OCI-LY7 (cell line): Measurements from ENCODE around the gene KXD1. TPM values are rescaled to one million over a fixed set of nuclear protein-coding genes. Genes with fewer than 3 reads are reported as not detected.
"Not testable (repeated sequence)": the region's sequence is repeated elsewhere in the genome, so short reads cannot be mapped to it uniquely, and the experiment has no call there.

ENCODE experiments used
- BruUV-seq: library from RNA; stranded (reverse); fragments of 400-500 nt; replicated peaks from 2 replicates; lab custom pipeline; 2021; lab: Mats Ljungman, UMichigan
- CTCF ChIA-PET: fragments of 300-600 bp; sonication (Branson Sonifier 250); formaldehyde crosslinking; loops from one replicate; lab custom pipeline; 2022; ENCODE audit warnings: antibody characterized with exemption; ENCODE audit not compliant: unreplicated experiment; lab: Charles Lee
- POLR2A ChIA-PET: fragments of 300-600 bp; sonication (Branson Sonifier 250); formaldehyde crosslinking; loops from one replicate; lab custom pipeline; 2022; ENCODE audit warnings: antibody characterized with exemption; lab: Charles Lee
- DNase-seq: peaks from one replicate; pipeline ENCODE4 v3.0.0-alpha.2; 2015; ENCODE audit warnings: low spot score
- H2AFZ ChIP-seq: fragments of 200-600 bp; sonication (generic), shearing (Covaris generic); 2 replicates; pipeline ENCODE4 v1.6.1; 2014; ENCODE audit warnings: mild to moderate bottlenecking, antibody characterized with exemption, low read length, moderate library complexity
- H3K27ac ChIP-seq: fragments of 200-600 bp; sonication (generic); 2 replicates; pipeline ENCODE4 v1.5.1; 2014; ENCODE audit warnings: mixed run types, low read depth, mild to moderate bottlenecking, moderate library complexity, low read length, inconsistent platforms; ENCODE audit not compliant: poor library complexity, severe bottlenecking
- H3K36me3 ChIP-seq: fragments of 200-600 bp; sonication (generic); 2 replicates; pipeline ENCODE4 v1.6.1; 2014; ENCODE audit warnings: mild to moderate bottlenecking, antibody characterized with exemption, low read length, moderate library complexity, mixed read lengths; ENCODE audit not compliant: insufficient read depth
- H3K4me1 ChIP-seq: fragments of 200-600 bp; sonication (generic); 2 replicates; pipeline ENCODE4 v1.5.1; 2014; ENCODE audit warnings: mild to moderate bottlenecking, low read length; ENCODE audit not compliant: insufficient read depth, poor library complexity, severe bottlenecking
- H3K4me2 ChIP-seq: fragments of 200-600 bp; sonication (generic); 2 replicates; pipeline ENCODE4 v1.6.1; 2014; ENCODE audit warnings: mild to moderate bottlenecking, low read length
- H3K4me3 ChIP-seq: fragments of 200-600 bp; sonication (generic); 2 replicates; pipeline ENCODE4 v1.5.1; 2014; ENCODE audit warnings: mild to moderate bottlenecking, low read depth, low read length; ENCODE audit not compliant: poor library complexity, severe bottlenecking
- H3K79me2 ChIP-seq: fragments of 200-600 bp; sonication (generic); 2 replicates; pipeline ENCODE4 v1.6.1; 2016; ENCODE audit warnings: low read depth, mild to moderate bottlenecking, low read length, moderate library complexity, mixed read lengths; ENCODE audit not compliant: insufficient read depth
- H3K9me2 ChIP-seq: fragments of 200-600 bp; sonication (generic); 2 replicates; pipeline ENCODE4 v1.6.1; 2016; ENCODE audit warnings: mild to moderate bottlenecking, low read length, mixed read lengths; ENCODE audit not compliant: insufficient read depth
- H3K9me3 ChIP-seq: fragments of 200-600 bp; sonication (generic); 2 replicates; pipeline ENCODE4 v1.6.1; 2014; ENCODE audit warnings: mild to moderate bottlenecking, mixed run types, low read length, mixed read lengths
- H4K20me1 ChIP-seq: fragments of 200-600 bp; sonication (generic); 2 replicates; pipeline ENCODE4 v1.6.1; 2014; ENCODE audit warnings: mild to moderate bottlenecking, antibody characterized with exemption, low read length, moderate library complexity, mixed read lengths; ENCODE audit not compliant: insufficient read depth
- EZH2phosphoT487 ChIP-seq: fragments of 200-600 bp; sonication (generic); IDR thresholded peaks from 2 replicates; pipeline ENCODE4 v1.6.1; 2018; ENCODE audit warnings: low read depth, borderline replicate concordance, mild to moderate bottlenecking, mixed run types, antibody characterized with exemption, low read length, moderate library complexity, mixed read lengths
- intact Hi-C: fragments of 100-400 bp; cut with micrococcal nuclease; formaldehyde crosslinking; loops from one replicate; pipeline ENCODE4 v1.10.0; 2022; ENCODE audit not compliant: unreplicated experiment
- total RNA-seq, 2 experiments: library from RNA; depleted of rRNA in 1 of 2; stranded (reverse); fragments of >200 nt in 1 of 2; shearing (Covaris generic) in 1 of 2; gene quantifications; 2 replicates each; pipeline ENCODE4 v1.2.3, GENCODE V29; 2014 to 2022
- TF ChIP-seq, protein P1 (sequence below): fragments of 200-600 bp; sonication (generic); conservative IDR thresholded peaks from 2 replicates; pipeline ENCODE4 v1.5.1; 2014; ENCODE audit warnings: mild to moderate bottlenecking, antibody characterized with exemption, low read length, moderate library complexity, mixed read lengths

The KXD1 gene
- total RNA-seq, 2 experiments from 2014 or later: 96.7 to 99.8 TPM

DNA sequence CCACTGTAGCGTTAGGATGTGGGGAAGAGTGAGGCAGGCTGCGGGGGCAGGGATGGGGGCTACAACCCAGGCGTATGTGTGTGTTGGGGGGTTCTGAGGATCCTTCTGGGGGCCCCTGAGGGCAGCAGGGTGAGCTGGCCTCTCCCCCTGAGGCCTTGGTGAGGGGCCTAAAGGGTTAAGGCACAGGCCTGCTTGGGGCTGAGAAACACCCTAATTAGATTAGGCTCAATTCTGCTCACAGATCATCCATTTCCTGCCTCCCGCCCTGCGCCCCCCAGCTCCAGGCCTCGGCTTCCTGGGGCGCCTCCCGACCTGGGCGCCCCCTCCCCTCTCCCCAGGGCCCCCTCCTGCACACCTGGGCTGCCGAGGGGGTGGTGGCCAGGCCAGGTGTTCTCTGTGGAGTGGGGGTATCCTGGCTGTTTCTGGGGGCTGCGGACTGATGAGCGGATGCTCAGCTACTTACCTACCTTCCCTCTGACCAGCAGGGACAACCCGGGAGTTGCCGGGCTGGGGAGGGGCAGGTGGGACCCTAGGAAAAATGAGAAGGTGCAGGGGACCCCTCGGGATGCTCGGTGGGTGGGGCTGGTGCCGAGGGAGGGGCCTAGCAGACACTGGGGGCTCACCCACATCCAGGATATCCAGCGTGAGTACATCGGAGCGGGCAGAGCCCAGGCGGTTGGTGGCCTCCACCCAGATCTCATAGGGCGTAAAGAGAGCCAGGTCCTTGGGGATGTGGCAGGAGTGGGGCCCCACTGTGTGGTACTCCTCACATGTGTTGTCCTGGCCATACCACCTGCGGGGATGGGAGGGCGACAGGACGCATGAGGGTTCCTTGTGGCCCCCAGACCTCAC is 40.4 kb downstream of the KXD1 start:
- no peaks in the 10 kb centered on the region for H3K79me2 ChIP-seq
- H3K4me3 ChIP-seq: no peak overlapping the region
- H2AFZ ChIP-seq: no peak overlapping the region
- no peak overlapping the region for H3K27ac ChIP-seq
- no peaks in the 10 kb centered on the region for H3K36me3 ChIP-seq
- H3K9me3 ChIP-seq: no peaks in the 10 kb centered on the region
- no peaks in the 10 kb centered on the region for H4K20me1 ChIP-seq
- BruUV-seq: no TSS peak
- intact Hi-C loops: no loop called here
- H3K4me2 ChIP-seq: no peak overlapping the region
- no peaks in the 10 kb centered on the region for H3K9me2 ChIP-seq
- no peak for TF ChIP-seq EZH2phosphoT487
- TF ChIP-seq, protein P1, sequence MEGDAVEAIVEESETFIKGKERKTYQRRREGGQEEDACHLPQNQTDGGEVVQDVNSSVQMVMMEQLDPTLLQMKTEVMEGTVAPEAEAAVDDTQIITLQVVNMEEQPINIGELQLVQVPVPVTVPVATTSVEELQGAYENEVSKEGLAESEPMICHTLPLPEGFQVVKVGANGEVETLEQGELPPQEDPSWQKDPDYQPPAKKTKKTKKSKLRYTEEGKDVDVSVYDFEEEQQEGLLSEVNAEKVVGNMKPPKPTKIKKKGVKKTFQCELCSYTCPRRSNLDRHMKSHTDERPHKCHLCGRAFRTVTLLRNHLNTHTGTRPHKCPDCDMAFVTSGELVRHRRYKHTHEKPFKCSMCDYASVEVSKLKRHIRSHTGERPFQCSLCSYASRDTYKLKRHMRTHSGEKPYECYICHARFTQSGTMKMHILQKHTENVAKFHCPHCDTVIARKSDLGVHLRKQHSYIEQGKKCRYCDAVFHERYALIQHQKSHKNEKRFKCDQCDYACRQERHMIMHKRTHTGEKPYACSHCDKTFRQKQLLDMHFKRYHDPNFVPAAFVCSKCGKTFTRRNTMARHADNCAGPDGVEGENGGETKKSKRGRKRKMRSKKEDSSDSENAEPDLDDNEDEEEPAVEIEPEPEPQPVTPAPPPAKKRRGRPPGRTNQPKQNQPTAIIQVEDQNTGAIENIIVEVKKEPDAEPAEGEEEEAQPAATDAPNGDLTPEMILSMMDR: no peak
- ChIA-PET POLR2A (no interaction called here), CTCF (interaction anchor here (0.6 kb wide), 1 partner anchor 39 kb away, joined by 4 read pairs; no protein-coding TSS in a partner anchor)
- no peak for DNase-seq
- H3K4me1 ChIP-seq: peaks cover 15% of the 10 kb centered on the region

DNA sequence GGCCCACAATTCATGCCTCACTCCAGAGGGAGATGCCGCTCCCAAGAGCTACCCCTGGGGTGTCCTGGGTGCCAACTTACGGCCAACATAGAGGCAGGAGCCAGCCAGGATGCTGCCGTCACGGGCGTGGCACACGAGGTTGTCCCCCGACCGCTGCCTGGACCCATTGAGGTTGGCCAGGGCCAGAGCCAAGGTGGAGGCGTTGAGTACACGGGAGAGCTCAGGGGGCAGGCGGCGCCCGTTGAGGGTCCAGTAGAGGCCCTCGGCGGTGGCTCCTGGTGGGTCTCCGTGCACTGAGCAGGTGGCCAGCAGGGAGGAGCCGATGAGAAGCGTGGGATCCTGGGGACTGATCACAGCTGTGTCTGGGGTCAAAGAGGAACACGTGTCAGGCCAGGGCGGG is 41.8 kb downstream of the KXD1 start:
- no peak overlapping the region for H2AFZ ChIP-seq
- no TSS peak for BruUV-seq
- no peak overlapping the region for H3K27ac ChIP-seq
- no peak overlapping the region for H3K4me3 ChIP-seq
- POLR2A ChIA-PET: no interaction called here
- CTCF ChIA-PET: no interaction called here
- H3K79me2 ChIP-seq: no peaks in the 10 kb centered on the region
- no peak for DNase-seq
- TF ChIP-seq, protein P1: no peak
- TF ChIP-seq EZH2phosphoT487: no peak
- intact Hi-C loops: no loop called here
- H3K9me2 ChIP-seq: no peaks in the 10 kb centered on the region
- H3K4me2 ChIP-seq: no peak overlapping the region
- H4K20me1 ChIP-seq: no peaks in the 10 kb centered on the region
- no peaks in the 10 kb centered on the region for H3K9me3 ChIP-seq
- no peaks in the 10 kb centered on the region for H3K36me3 ChIP-seq
- H3K4me1 ChIP-seq: peaks cover 5% of the 10 kb centered on the region

GRCh38 chr19:18600692-18601397 is 43.2 kb downstream of the KXD1 start:
- intact Hi-C loops, POLR2A ChIA-PET, H2AFZ ChIP-seq, H3K27ac ChIP-seq, H3K36me3 ChIP-seq, H3K4me2 ChIP-seq, CTCF ChIA-PET, DNase-seq, H3K9me2 ChIP-seq, H3K79me2 ChIP-seq, H3K4me3 ChIP-seq, H3K9me3 ChIP-seq, H3K4me1 ChIP-seq, H4K20me1 ChIP-seq, BruUV-seq: not testable (repeated sequence)
